Right lobe of liver (tissue), 6 donors: Measurements from ENCODE around the gene CAB39L. TPM values are rescaled to one million over a fixed set of nuclear protein-coding genes. Genes with fewer than 3 reads are reported as not detected.

Source experiments
- ATAC-seq, 4 donors: fragments of 200-7000 bp; cut with Tn5 transposase; one replicate each; pipeline ENCODE4 v1.9.1; 2020; ENCODE audit warnings: mild to moderate bottlenecking in 4 of 4, moderate library complexity in 4 of 4
- DNase-seq, 3 donors: peaks; one replicate each; pipeline ENCODE4 v3.0.0-alpha.2; 2020
- H3K27ac ChIP-seq, 3 donors: fragments of 200-600 bp; one replicate each; pipeline ENCODE4 v1.8.0; 2022
- H3K27me3 ChIP-seq, 2 donors: fragments of 200-600 bp; one replicate each; pipeline ENCODE4 v1.8.0; 2022
- H3K36me3 ChIP-seq, 4 donors: fragments of 200-600 bp; sonication (generic) in 1 of 4; one replicate each; pipeline versions ENCODE4 v1.5.1 to v1.8.0; 2017 to 2022; ENCODE audit warnings: control low read depth in 1 of 4
- H3K4me1 ChIP-seq, 4 donors: fragments of 200-600 bp; sonication (generic) in 1 of 4; one replicate each; pipeline versions ENCODE4 v1.5.1 to v1.8.0; 2017 to 2022; ENCODE audit warnings: control low read depth in 1 of 4
- H3K4me3 ChIP-seq, 3 donors: fragments of 200-600 bp; one replicate each; pipeline ENCODE4 v1.8.0; 2022
- H3K9me3 ChIP-seq, 4 donors: fragments of 200-600 bp; sonication (generic) in 1 of 4; one replicate each; pipeline versions ENCODE4 v1.5.1 to v1.8.0; 2017 to 2022; ENCODE audit warnings: control low read depth in 1 of 4
- POLR2A ChIP-seq: fragments of 450-650 bp; IDR thresholded peaks from one replicate; pipeline ENCODE4 v1.6.1; 2017; ENCODE audit warnings: antibody characterized with exemption, mild to moderate bottlenecking
- whole genome bisulfite sequencing: methylation state at CpG from one replicate; pipeline ENCODE4 v1.1.6; 2018; ENCODE audit warnings: low coverage, low lambda C conversion rate; ENCODE audit not compliant: insufficient coverage; ENCODE audit errors: missing lambda C conversion rate; 5-methylcytosine and 5-hydroxymethylcytosine counted together
- intact Hi-C, 2 donors: fragments of 100-400 bp; cut with DNase I; formaldehyde crosslinking; loops; one replicate each; pipeline versions ENCODE4 v1.11.2 to v1.14.1; 2022
- total RNA-seq, 6 experiments: library from RNA; depleted of rRNA in 2 of 6; stranded (reverse); fragments of >200 nt in 2 of 6; fragmentation: NEBNext Ultra II Directional in 3 of 6; extraction: Animal tissue kit (Norgen Biotek cat#: 25700) in 3 of 6; gene quantifications; one replicate each; pipeline versions ENCODE4 v1.1.0 to v1.2.4, GENCODE V29; 2016 to 2023
- TF ChIP-seq, protein P1 (sequence below), 4 donors: fragments of 200-600 bp in 3 of 4; fragments of 450-650 bp in 1 of 4; IDR thresholded peaks; one replicate each; pipeline versions ENCODE4 v1.5.1 to v1.8.0; 2016 to 2022; ENCODE audit warnings: antibody characterized with exemption in 4 of 4, mild to moderate bottlenecking in 2 of 4
- donor health status: DM: no; HTN: yes; CAD: no.
- donor health status: DM: no; HTN: no; CAD: no.
- donor health status: DM: no; HTN: no; CAD: no.
- donor health status: DM: no; HTN: yes; CAD: no.
- donor health status: DM: no; HTN: yes; CAD: no.

The CAB39L gene
- total RNA-seq, 6 experiments from 2014 or later, result 1.9 to 4.1 (median 2.8) TPM

DNA sequence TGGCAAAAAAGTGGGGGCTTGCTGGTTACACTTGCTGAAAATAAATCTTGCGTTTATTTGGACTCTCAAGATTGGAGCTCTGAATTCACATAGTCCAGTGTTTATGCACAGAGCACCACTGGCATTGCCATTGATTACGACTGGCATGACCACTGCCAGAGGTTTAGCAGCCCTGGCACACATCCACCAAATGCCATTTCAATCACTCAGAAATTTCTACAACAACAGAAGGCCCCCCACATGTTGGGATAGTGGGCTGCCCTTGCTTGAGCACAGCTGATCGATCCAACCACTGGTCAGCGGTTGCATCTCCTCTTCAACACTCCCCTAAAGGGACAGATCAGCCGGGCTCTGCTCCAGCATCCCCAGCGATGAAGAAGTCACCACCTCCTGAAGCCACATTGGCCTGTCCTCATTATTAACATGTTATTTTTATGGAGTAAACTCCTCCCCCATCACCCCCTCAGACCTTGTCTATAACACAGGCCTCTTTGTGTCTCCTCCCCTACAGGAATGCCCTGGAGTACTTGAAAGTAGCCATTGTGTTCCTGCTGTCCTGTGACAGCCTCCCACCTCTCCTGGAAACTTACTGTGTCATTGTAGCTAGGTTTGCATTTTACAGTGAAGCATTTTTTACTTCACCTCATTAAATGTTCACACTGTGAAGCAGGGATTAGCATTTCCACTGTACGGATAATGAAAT is 144.8 kb downstream of the CAB39L start:
- no peaks in the 10 kb centered on the region for H3K36me3 ChIP-seq
- no peak overlapping the region for H3K27ac ChIP-seq
- H3K4me1 ChIP-seq, result no peaks in the 10 kb centered on the region
- intact Hi-C loops, result loop anchor here (10.0 kb wide), 2 partner anchors 136 to 146 kb away; partner anchors contain the start of genes CAB39L (in 1 of the 2) and SETDB2 (in 1 of the 2)
- H3K4me3 ChIP-seq, result no peak overlapping the region
- no peak for ATAC-seq
- H3K27me3 ChIP-seq, result no peaks in the 10 kb centered on the region
- no peak for DNase-seq
- no peaks in the 10 kb centered on the region for H3K9me3 ChIP-seq
- WGBS, result 55% methylated on average over 5 of the region's 7 CpGs
- TF ChIP-seq, protein P1, sequence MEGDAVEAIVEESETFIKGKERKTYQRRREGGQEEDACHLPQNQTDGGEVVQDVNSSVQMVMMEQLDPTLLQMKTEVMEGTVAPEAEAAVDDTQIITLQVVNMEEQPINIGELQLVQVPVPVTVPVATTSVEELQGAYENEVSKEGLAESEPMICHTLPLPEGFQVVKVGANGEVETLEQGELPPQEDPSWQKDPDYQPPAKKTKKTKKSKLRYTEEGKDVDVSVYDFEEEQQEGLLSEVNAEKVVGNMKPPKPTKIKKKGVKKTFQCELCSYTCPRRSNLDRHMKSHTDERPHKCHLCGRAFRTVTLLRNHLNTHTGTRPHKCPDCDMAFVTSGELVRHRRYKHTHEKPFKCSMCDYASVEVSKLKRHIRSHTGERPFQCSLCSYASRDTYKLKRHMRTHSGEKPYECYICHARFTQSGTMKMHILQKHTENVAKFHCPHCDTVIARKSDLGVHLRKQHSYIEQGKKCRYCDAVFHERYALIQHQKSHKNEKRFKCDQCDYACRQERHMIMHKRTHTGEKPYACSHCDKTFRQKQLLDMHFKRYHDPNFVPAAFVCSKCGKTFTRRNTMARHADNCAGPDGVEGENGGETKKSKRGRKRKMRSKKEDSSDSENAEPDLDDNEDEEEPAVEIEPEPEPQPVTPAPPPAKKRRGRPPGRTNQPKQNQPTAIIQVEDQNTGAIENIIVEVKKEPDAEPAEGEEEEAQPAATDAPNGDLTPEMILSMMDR (IDR thresholded peaks at IDR 0.05), result no peak
- no peak for TF ChIP-seq POLR2A

DNA sequence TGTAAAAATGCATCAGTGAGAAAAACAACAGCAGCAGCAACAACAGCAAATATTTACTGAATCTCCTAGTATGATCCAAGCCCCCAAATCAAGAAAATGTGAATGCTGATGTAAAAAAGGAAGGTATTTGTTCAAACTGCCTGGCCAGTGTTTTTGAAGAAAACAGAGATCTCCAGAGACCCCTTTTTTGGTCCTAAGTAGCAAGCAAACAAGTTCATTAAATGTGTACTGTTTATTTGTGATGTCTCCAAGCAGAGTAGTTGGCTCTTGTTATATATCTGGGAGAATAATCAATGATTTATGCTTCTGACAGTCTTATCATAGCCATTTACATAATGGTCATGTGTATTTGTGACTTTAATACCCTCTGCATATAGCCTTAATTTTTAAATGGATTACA is 145.4 kb downstream of the CAB39L start:
- no peaks in the 10 kb centered on the region for H3K4me1 ChIP-seq
- ATAC-seq (no peak), DNase-seq (no peak)
- H3K36me3 ChIP-seq, result no peaks in the 10 kb centered on the region
- no peaks in the 10 kb centered on the region for H3K27me3 ChIP-seq
- H3K4me3 ChIP-seq, result no peak overlapping the region
- intact Hi-C loops, result loop anchor here (10.0 kb wide), 2 partner anchors 136 to 146 kb away; partner anchors contain the start of genes CAB39L (in 1 of the 2) and SETDB2 (in 1 of the 2)
- H3K27ac ChIP-seq, result no peak overlapping the region
- no peaks in the 10 kb centered on the region for H3K9me3 ChIP-seq
- TF ChIP-seq, protein P1 (IDR thresholded peaks at IDR 0.05), result no peak
- TF ChIP-seq POLR2A, result no peak

GRCh38 chr13:49297338-49297737 is 146.5 kb downstream of the CAB39L start:
- no peak for ATAC-seq
- Histone ChIP-seq H3K36me3 (no peaks in the 10 kb centered on the region), H3K4me1 (peaks cover 0 to 8% (median 2%) of the 10 kb centered on the region in 4 donors), H3K27ac (no peak overlapping the region), H3K4me3 (no peak overlapping the region), H3K9me3 (no peaks in the 10 kb centered on the region), H3K27me3 (no peaks in the 10 kb centered on the region)
- DNase-seq, result no peak
- no peak for TF ChIP-seq POLR2A
- TF ChIP-seq, protein P1 (IDR thresholded peaks at IDR 0.05), result no peak
- WGBS, result no CpG with 5 or more reads among the region's 4 CpGs
- intact Hi-C loops, result loop anchor here (10.0 kb wide), 2 partner anchors 137 to 147 kb away; partner anchors contain the start of genes CAB39L (in 1 of the 2) and SETDB2 (in 1 of the 2)

DNA sequence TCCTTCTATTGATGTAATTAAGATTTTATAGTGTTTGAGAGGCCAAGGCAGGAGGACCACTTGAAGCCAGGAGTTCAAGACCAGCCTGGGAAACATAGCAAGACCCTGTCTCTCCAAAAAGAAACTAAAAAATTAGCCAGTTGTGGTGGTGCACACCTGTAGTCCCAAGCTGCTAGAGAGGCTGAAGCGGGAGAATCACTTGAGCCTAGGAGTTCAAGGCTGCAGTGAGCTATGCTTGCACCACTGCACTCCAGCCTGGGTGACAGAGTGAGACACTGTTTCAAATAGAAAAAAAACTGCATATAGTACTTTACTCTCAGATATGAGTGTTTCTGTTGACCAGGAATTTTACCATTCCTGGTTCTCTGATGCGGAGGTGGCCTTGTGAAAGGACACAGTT is 147.2 kb downstream of the CAB39L start:
- Histone ChIP-seq H3K4me1 (peaks cover 0 to 10% (median 2%) of the 10 kb centered on the region in 4 donors), H3K4me3 (no peak overlapping the region), H3K36me3 (no peaks in the 10 kb centered on the region), H3K9me3 (no peaks in the 10 kb centered on the region), H3K27ac (no peak overlapping the region), H3K27me3 (no peaks in the 10 kb centered on the region)
- ATAC-seq (no peak), DNase-seq (no peak)
- no peak for TF ChIP-seq POLR2A
- TF ChIP-seq, protein P1 (IDR thresholded peaks at IDR 0.05), result no peak
- WGBS, result 100% methylated on average over 1 of the region's 2 CpGs
- intact Hi-C loops, result loop anchor here (10.0 kb wide), 2 partner anchors 138 to 148 kb away; partner anchors contain the start of genes CAB39L (in 1 of the 2) and SETDB2 (in 1 of the 2)
